Stimulated activated CD4-positive, alpha-beta T cell treated with anti-CD3 and anti-CD28 coated beads, Interleukin-2, amount 100 ng/mL, for 48 hours (primary cell): ENCODE measurements around the gene GSE1.

ENCODE experiments used
- DNase-seq, 2 donors: peaks; one replicate each; pipeline ENCODE4 v3.0.0-alpha.2; 2020

The GSE1 gene

GRCh38 chr16:85686912-85687591 lies 73.9 kb downstream of the GSE1 start:
- peak in 1 of 2 donors; percentile 36 for DNase-seq

GRCh38 chr16:85687651-85688471 lies 74.7 kb downstream of the GSE1 start:
- peak in 1 of 2 donors; percentile 10 for DNase-seq

- peak; percentile 81 to 87 for DNase-seq
Observed at GRCh38 chr16:85688586-85689284, 75.6 kb downstream of the GSE1 start, which contains the start of gene GINS2. TSS of gene GINS2 (minus strand) at chr16:85688954. CDS start at chr16:85688898, 56 bp downstream.

GRCh38 chr16:85689285-85689949 lies 76.3 kb downstream of the GSE1 start:
- DNase-seq = no peak

DNA sequence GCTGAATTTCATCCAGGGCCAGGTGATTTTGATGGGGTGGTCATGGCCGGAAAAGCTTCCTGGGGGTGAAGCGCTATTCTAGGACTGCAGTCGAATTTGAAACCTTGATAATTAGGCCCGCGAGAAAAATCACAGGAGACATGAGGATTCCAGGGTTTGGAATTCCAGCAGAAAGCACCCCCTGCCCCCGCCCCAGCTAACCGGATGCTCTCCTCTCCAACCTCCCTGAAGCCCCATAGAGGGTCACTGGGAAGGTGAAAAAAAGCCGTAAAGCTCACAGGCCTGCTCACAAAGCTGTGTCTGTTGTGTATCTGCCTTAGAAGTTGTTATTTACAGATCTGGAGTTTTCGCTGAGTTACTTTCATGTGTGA lies 76.8 kb downstream of the GSE1 start:
- no peak for DNase-seq

- no peak for DNase-seq
Observed at GRCh38 chr16:85690469-85691064, 77.4 kb downstream of the GSE1 start.

GRCh38 chr16:85695196-85696128 lies 82.3 kb downstream of the GSE1 start:
- no peak for DNase-seq

DNA sequence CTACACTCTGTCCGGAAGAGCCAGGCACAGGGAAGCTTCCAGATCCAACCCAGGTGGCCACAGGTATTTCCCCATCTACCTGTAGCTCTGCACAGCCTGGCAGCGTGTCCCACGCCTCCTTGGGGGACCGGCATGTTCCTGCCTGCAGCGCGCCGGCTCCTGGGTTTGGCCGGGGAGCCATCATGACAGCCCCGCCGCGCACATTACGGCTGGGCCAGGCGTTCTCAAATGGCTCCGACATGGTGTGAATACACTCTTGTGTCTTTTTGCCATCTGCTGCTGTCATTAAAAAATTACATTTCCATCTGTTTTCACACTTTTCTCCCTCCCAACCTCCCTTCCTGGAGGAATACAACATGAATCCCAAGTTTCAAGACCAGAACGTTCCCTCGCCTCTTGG lies 83.7 kb downstream of the GSE1 start:
- DNase-seq = no peak

GRCh38 chr16:85697431-85697830 lies 84.3 kb downstream of the GSE1 start:
- no peak for DNase-seq

DNA sequence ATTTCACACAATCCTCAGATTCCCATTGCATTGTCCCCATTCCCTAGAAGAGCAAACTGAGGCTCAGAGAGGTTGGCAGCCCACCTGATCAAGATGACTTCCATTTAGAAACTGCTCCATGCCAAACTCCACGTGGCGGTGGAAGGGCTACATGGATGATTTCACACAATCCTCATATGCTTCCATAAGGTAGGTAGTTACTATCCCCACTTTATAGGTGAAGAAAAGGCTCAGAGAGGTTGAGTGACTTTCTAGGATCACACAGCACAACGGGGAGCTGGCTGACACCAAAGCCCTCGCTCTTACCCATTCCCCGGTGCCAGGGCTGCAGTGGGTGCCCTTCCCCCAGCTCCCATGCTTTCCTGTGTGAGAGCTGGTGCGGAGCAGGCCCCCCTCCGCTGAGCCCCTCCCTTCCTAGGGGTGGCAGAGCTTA lies 85.4 kb downstream of the GSE1 start:
- DNase-seq = no peak

- no peak for DNase-seq
Observed at GRCh38 chr16:85698935-85699558, 85.9 kb downstream of the GSE1 start.

GRCh38 chr16:85699628-85700027 lies 86.5 kb downstream of the GSE1 start:
- DNase-seq = no peak

DNA sequence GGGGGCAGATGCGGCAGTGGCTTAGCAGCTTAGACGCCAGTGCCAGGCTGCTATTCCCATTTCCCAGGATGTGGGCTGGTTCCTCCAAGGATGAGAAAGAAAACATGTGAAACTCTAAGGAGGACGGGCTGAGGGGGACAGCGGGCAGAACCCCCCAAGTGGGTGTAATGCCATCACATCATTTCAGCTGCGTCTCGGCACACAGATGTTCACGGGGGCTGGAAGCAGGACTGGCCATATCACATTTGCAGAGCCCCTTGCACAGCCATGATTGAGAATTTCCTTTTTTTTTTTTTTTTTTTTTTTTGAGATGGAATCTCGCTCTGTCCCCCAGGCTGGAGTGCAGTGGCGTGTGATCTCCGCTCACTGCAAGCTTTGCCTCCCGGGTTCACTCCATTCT lies 90.9 kb downstream of the GSE1 start:
- DNase-seq = no peak

DNA sequence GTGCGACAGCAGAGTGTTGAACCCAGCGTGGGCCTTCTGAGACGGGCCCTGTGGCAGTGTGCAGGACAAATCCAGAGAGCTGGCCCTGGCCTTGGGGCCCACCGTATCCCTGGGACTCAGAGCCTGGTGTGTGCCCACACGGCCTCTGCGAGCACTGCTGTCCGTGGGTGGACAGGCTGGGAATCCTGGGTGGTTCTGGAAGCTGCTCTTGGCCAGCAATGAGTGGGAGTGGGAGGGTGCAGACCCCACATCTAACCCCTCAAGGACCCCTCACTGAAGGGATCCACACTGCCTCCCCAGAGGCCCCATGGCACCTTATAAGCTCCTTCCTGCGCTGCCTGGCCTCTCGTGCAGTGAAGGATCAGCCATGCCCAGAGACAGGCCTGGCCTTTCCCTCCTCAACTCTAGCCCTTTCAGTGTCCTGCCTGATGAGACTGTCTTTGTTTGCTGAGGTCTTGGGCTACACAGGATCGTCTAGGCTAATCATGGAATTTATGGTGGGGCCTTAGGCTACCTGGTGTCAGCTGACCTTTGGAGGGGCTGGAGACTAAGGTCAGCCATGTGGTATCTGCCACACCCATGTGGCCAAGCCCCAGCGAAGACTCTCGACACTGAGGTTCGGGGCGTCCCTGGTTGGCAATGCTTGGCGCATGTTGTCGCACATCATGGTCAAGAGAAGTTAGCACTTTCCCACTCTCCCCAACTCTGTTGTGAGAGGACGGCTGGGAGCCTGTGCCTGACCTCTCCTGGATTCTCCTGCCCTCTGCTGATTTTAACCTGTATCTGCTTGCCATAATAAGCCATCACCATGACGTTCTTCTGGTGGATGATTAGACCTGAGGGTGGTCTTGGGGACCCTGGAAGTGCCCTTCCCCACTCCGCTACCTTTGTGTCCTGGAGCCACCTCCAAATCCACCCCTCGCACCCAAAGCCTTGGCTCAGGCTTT lies 92.1 kb downstream of the GSE1 start:
- DNase-seq = no peak

DNA sequence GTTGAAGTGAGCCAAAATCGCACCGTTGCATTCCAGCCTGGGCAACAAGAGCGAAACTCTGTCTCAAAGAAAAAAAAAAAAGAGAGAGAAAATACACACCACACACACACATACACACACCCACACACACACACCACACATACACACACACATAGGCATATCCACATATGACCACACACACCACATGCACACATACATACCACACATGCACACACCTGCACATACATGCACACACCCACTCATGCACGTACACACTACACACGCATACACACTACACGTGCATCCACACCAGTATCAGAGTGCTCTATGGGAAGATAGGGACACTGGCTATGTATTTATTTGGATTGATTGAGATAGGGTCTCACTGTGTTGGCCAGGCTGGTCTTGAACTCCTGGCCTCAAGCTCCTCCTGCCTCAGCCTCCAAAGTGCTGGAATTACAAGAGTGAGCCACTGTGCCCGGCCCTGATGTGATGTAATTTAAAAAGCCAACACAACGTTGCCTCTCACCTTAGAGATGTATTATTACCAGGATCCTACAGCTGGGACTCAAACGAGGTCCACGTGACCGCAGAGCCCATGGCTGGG lies 93.4 kb downstream of the GSE1 start:
- no peak for DNase-seq

GRCh38 chr16:85707528-85708095 lies 94.5 kb downstream of the GSE1 start:
- no peak for DNase-seq

DNA sequence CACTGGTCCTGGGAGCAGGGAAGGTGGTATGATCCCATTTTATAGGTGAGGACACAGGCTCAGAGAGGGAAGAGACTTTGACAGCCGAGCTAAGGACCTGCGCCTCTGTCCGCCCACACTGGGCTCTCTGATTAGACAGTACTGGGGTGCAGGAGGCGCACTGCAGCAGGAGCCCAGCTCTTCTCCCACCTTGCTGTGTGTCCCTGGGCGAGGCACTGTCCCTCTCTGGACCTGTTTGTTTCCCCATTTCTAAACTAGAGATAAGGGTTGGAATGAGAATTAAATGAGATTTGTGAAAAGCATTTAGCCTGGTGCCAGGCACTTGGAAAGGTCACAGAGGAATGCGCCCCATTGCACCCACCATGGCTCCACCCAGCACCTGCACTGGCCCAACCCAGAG lies 95.2 kb downstream of the GSE1 start:
- DNase-seq = no peak

DNA sequence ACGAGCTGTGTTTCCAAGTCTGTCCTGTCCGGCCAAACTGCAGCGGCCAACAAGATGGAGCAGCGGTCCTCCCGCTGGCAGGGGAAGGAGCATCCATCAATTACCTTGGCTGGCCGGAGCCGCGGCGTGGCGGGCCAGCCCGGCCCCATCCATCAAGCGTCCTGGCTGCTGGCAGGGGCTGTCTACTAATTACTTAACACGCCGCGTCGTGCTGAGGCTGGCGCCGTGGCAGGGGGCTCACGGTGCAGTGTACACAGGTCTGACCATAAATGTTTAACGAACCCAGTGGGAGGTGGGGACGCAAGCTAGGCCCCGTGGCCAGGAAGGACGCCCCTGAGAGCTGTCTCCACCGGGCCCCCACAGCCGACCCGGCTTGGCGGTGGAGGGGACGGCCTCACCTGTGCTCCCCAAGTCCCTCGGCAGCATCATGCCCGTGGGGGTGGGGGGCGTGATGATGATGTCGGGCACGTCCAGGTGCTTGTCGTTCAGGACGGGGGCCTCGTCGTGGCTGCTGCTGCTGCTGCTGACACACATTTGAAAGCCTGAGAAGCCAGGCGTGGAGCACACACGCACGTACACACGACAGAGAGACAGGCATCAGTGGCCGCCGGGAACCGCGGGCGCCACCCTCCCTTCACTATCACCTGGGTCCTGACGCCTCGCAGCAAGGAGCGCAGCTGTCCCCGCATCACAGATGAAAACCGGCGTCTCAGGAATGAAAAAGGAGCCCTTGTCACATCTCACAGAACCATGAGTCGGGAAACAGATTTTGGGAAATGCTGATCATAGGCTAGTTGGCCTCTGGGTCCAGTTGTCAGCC lies 96.9 kb downstream of the GSE1 start:
- no peak for DNase-seq
